Kidney (tissue), 14 donors: Measurements from ENCODE around the gene OR2V1. TPM values are rescaled to one million over a fixed set of nuclear protein-coding genes. Genes with fewer than 3 reads are reported as not detected.
"Not testable (repeated sequence)": the region's sequence is repeated elsewhere in the genome, so short reads cannot be mapped to it uniquely, and the experiment has no call there.

Experiments used
- DNase-seq, 5 donors: peaks; one replicate each; pipeline ENCODE4 v3.0.0-alpha.2; 2013 to 2020
- FAIRE-seq: peaks from 2 replicates; lab custom pipeline; 2012; peaks lifted over from hg19 to GRCh38; lab: Jason Lieb, UNC
- H3K27ac ChIP-seq, 2 donors: one replicate each; pipeline ENCODE4 v1.7.0; 2013; ENCODE audit warnings: low read depth in 2 of 2, low read length in 2 of 2, inconsistent platforms in 1 of 2
- H3K27me3 ChIP-seq: one replicate; pipeline ENCODE4 v1.7.1; 2013; ENCODE audit warnings: low read length, inconsistent platforms; ENCODE audit not compliant: control insufficient read depth, insufficient read depth
- H3K36me3 ChIP-seq, 3 donors: one replicate each; pipeline versions ENCODE4 v1.7.0 to v1.7.1; 2013; ENCODE audit warnings: low read length in 3 of 3, control low read depth in 1 of 3, inconsistent platforms in 1 of 3; ENCODE audit not compliant: insufficient read depth in 3 of 3, control insufficient read depth in 2 of 3
- H3K4me1 ChIP-seq, 3 donors: one replicate each; pipeline versions ENCODE4 v1.7.0 to v1.7.1; 2013; ENCODE audit warnings: low read length in 3 of 3, inconsistent platforms in 1 of 3, low read depth in 1 of 3; ENCODE audit not compliant: control insufficient read depth in 2 of 3, insufficient read depth in 2 of 3
- H3K4me3 ChIP-seq, 3 donors: one replicate each; pipeline versions ENCODE4 v1.7.0 to v1.8.1; 2013; ENCODE audit warnings: low read length in 3 of 3, control low read depth in 1 of 3, inconsistent platforms in 1 of 3
- H3K9ac ChIP-seq, 3 donors: one replicate each; pipeline versions ENCODE4 v1.7.0 to v1.7.1; 2013; ENCODE audit warnings: low read length in 3 of 3, control low read depth in 1 of 3, inconsistent platforms in 1 of 3
- H3K9me3 ChIP-seq, 3 donors: one replicate each; pipeline versions ENCODE4 v1.7.0 to v1.7.1; 2013; ENCODE audit warnings: low read length in 3 of 3, control low read depth in 1 of 3, inconsistent platforms in 1 of 3; ENCODE audit not compliant: control insufficient read depth in 2 of 3, insufficient read depth in 1 of 3
- intact Hi-C: fragments of 100-400 bp; cut with DNase I; formaldehyde crosslinking; loops from one replicate; pipeline ENCODE4 v1.11.1; 2022
- polyA plus RNA-seq: library from polyadenylated mRNA; stranded (reverse); fragments of 350-450 nt; fragmentation: Illumina TruSeq; extraction: RNeasy Lipid Tissue Mini Kit (QIAGEN cat#74804); gene quantifications from one replicate; pipeline ENCODE4 v1.2.3, GENCODE V29; 2014; ENCODE audit warnings: low read depth, low replicate concordance; ENCODE audit not compliant: insufficient read depth
- total RNA-seq: library from RNA; stranded (reverse); fragmentation: NEBNext Ultra II Directional; extraction: Animal tissue kit (Norgen Biotek cat#: 25700); gene quantifications from one replicate; pipeline ENCODE4 v1.2.1, GENCODE V29; 2021
- TF ChIP-seq, protein P1 (sequence below): IDR thresholded peaks from 3 replicates; pipeline ENCODE4 v1.5.1; 2012; ENCODE audit warnings: mild to moderate bottlenecking, moderate library complexity, borderline replicate concordance; ENCODE audit not compliant: insufficient read depth; ENCODE audit errors: extremely low read depth
- donor health status: control.
- donor health status: control.
- donor health status: control.
- donor health status: control.
- donor health status: control.
- donor health status: DM: yes; HTN: yes; CAD: no.
- donor health status: Normal renal cell carcinoma (clear cell type).

Gene OR2V1
- total and polyA plus RNA-seq, 2 donors from 2014 or later, result not detected

DNA sequence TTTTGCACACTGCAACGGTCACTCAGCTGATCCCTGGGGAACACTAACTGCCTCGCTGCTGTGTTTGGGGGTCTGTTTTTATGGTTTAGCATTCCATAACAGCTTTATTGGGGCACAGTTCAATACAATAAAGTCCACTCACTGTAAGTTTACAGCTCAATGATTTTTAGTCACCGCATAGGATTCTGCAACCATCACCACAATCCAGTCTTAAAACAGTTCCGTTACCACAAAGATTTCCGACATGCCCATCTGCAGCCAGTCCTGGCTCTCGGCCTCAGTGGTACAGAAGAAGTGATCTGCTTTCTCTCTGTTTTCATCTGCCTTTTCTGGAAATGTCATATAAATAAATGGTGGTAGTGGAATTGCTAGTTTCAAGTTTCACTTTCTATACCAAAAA is 40.0 kb upstream of the OR2V1 start:
- TF ChIP-seq, protein P1, sequence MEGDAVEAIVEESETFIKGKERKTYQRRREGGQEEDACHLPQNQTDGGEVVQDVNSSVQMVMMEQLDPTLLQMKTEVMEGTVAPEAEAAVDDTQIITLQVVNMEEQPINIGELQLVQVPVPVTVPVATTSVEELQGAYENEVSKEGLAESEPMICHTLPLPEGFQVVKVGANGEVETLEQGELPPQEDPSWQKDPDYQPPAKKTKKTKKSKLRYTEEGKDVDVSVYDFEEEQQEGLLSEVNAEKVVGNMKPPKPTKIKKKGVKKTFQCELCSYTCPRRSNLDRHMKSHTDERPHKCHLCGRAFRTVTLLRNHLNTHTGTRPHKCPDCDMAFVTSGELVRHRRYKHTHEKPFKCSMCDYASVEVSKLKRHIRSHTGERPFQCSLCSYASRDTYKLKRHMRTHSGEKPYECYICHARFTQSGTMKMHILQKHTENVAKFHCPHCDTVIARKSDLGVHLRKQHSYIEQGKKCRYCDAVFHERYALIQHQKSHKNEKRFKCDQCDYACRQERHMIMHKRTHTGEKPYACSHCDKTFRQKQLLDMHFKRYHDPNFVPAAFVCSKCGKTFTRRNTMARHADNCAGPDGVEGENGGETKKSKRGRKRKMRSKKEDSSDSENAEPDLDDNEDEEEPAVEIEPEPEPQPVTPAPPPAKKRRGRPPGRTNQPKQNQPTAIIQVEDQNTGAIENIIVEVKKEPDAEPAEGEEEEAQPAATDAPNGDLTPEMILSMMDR, result no peak
- H3K9ac ChIP-seq, result no peak overlapping the region
- FAIRE-seq, result no peak

GRCh38 chr5:181170237-181170825 is 39.4 kb upstream of the OR2V1 start:
- H3K27me3 ChIP-seq, result peaks cover 61% of the 10 kb centered on the region
- H3K4me3 ChIP-seq, result no peak overlapping the region
- H3K36me3 ChIP-seq, result no peaks in the 10 kb centered on the region
- no peaks in the 10 kb centered on the region for H3K4me1 ChIP-seq
- no peaks in the 10 kb centered on the region for H3K9me3 ChIP-seq
- H3K9ac ChIP-seq, result no peak overlapping the region
- intact Hi-C loops, result no loop called here
- FAIRE-seq (no peak), DNase-seq (peak in 1 of 5 donors; percentile 46)
- TF ChIP-seq, protein P1, result no peak
- no peak overlapping the region for H3K27ac ChIP-seq

More for the DNA sequence above, 40.0 kb upstream of the OR2V1 start:
- no peaks in the 10 kb centered on the region for H3K9me3 ChIP-seq
- intact Hi-C loops, result no loop called here
- no peak for DNase-seq
- H3K36me3 ChIP-seq, result no peaks in the 10 kb centered on the region
- H3K27me3 ChIP-seq, result peaks cover 62% of the 10 kb centered on the region
- no peaks in the 10 kb centered on the region for H3K4me1 ChIP-seq
- no peak overlapping the region for H3K27ac ChIP-seq
- no peak overlapping the region for H3K4me3 ChIP-seq

DNA sequence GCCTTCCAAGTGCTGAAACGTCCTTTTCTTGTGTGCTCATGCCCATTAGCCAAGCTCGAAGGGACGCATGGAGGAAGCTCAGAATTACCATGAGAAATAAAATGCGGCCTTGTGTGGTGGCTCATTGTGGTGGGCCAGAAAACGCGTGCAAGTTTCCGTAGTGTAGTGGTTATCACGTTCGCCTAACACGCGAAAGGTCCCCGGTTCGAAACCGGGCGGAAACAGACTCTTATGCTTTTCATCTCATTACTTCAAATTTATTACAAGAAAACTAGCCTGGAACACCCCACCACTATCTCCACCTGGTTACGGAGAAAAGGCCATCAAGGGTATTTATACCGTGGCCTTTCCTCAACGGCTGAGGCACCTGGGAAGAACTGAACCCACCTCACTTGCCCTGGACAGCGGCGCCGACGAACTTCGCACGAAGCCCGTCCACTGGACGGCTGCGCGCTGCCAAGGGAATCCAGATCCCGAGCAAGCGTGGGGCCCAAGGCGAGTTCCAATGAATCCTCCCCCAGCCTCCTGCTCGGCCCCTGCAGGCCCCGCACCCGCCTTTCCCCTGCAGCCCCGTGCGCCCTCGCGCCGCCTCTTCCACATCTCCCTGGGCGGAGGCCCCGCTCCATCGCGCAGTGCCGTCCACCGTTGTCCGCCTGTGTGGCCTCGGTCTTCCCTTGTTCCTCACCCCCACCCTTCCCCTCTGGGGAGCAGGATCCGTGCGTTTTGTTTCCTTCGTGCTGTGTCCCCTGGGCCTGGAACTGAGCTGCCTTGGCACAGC is 38.7 kb upstream of the OR2V1 start:
- H3K4me3 ChIP-seq, H3K9ac ChIP-seq, H3K36me3 ChIP-seq, intact Hi-C loops, H3K9me3 ChIP-seq, H3K27ac ChIP-seq, FAIRE-seq, H3K4me1 ChIP-seq: not testable (repeated sequence)
- peak in 4 of 5 donors; percentile 61 to 82 (median 70) for DNase-seq
- peaks cover 58% of the 10 kb centered on the region for H3K27me3 ChIP-seq

DNA sequence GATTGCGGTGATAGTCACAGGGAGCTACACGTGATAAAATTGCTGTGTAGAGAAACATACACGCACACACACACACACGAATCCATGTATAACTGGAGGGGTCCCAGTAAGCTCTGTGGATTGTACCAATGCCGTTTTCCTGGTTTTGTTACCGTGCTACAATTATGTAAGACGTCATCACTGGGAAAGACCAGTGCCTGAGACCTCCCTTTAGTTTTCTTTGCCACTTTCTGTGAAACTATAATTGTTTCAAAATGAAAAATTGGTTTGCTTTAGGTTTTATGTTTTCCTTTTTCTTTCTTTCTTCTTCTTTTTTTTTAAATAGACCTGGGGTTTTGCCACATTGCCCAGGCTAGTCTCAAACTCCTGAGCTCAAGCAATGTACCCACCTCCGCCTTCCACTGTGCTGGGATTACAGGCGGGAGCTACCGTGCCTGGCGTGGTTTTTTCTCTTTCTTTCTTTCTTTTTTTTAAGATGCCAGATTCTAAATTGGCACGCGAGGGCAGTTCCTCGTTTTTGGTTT is 37.7 kb upstream of the OR2V1 start:
- Histone ChIP-seq H3K27me3 (peaks cover 56% of the 10 kb centered on the region), H3K27ac (no peak overlapping the region), H3K36me3 (no peaks in the 10 kb centered on the region), H3K9ac (no peak overlapping the region), H3K9me3 (no peaks in the 10 kb centered on the region), H3K4me1 (no peaks in the 10 kb centered on the region), H3K4me3 (no peak overlapping the region)
- FAIRE-seq (no peak), DNase-seq (no peak)
- intact Hi-C loops, result no loop called here
- TF ChIP-seq, protein P1, result no peak
